ENCODE measurements around the gene DOCK3.

DNA sequence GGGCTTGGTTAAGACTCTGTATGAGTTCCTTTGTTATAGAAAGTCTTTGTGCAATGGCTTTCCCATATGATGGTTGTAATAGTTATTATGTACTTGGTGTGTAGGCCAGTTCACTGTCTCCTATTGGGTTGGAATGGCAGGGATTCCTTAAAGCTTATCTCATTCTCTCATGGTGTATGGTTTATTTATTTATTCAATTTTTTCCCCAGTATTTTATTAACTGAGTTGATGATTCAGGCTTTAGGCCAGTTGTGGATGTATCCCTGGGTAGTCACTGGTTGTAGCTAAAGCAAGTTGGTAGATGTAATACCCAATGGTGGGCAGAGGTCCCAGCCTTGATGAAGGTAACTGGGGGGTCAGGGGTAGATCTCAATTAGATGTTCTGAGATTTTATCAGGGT, 349.4 kb downstream of the DOCK3 start:
- TF ChIP-seq, protein P1, sequence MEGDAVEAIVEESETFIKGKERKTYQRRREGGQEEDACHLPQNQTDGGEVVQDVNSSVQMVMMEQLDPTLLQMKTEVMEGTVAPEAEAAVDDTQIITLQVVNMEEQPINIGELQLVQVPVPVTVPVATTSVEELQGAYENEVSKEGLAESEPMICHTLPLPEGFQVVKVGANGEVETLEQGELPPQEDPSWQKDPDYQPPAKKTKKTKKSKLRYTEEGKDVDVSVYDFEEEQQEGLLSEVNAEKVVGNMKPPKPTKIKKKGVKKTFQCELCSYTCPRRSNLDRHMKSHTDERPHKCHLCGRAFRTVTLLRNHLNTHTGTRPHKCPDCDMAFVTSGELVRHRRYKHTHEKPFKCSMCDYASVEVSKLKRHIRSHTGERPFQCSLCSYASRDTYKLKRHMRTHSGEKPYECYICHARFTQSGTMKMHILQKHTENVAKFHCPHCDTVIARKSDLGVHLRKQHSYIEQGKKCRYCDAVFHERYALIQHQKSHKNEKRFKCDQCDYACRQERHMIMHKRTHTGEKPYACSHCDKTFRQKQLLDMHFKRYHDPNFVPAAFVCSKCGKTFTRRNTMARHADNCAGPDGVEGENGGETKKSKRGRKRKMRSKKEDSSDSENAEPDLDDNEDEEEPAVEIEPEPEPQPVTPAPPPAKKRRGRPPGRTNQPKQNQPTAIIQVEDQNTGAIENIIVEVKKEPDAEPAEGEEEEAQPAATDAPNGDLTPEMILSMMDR (IDR thresholded peaks at IDR 0.05): no peak
- no peak for TF ChIP-seq POLR2A (IDR thresholded peaks at IDR 0.05)
